Measurements from ENCODE around the gene TRPC1. TPM values are rescaled to one million over a fixed set of nuclear protein-coding genes. Genes with fewer than 3 reads are reported as not detected.
"Not testable (repeated sequence)": the region's sequence is repeated elsewhere in the genome, so short reads cannot be mapped to it uniquely, and the experiment has no call there.

Gene TRPC1
- total RNA-seq, 4 donors from 2014 or later = 0.75 to 1.7 (median 1.1) TPM

DNA sequence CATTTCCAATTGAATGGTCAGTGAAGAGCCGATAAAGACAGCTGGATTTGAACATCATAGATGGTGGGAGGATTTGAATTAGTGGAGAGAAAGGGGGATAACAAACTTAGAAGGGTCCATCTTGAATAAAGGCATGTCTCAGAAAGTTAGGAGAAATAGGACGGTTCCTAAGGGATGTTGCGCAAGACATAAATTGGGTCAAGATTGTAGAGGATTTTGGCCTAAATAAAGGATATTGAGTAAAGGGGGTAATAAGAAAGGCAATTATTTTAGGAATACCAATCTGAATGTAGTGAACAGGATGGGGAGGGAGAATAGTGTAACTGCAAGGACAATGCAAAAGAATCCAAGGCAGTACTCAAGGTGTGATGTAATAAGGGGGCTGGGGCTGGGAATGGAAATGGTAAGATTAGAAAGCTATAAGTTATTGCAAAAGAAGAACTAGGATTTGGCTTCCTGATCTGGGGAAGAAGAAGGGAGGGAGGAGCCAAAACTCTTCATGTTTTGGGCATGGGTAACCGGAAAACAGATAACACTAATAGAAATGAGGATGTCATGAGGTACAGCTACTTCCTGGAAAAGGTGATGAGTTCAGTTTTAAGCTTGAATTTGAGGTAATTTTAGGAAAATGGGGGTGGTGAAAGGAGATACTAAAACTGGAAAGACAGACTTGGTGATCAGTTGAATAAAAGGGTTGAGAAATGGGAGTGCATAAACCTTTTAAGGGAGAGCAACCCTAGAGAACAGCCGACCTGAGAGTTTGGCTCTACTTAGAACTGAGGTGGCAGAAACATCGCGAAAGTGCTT is 17.3 kb upstream of the TRPC1 start:
- Histone ChIP-seq H3K4me1 (no peaks in the 10 kb centered on the region), H3K9me3 (no peaks in the 10 kb centered on the region), H3K27ac (no peak overlapping the region), H3K36me3 (no peaks in the 10 kb centered on the region), H3K4me3 (no peak overlapping the region), H3K27me3 (no peaks in the 10 kb centered on the region)
- DNase-seq (no peak), ATAC-seq (no peak)
- TF ChIP-seq, protein P1, sequence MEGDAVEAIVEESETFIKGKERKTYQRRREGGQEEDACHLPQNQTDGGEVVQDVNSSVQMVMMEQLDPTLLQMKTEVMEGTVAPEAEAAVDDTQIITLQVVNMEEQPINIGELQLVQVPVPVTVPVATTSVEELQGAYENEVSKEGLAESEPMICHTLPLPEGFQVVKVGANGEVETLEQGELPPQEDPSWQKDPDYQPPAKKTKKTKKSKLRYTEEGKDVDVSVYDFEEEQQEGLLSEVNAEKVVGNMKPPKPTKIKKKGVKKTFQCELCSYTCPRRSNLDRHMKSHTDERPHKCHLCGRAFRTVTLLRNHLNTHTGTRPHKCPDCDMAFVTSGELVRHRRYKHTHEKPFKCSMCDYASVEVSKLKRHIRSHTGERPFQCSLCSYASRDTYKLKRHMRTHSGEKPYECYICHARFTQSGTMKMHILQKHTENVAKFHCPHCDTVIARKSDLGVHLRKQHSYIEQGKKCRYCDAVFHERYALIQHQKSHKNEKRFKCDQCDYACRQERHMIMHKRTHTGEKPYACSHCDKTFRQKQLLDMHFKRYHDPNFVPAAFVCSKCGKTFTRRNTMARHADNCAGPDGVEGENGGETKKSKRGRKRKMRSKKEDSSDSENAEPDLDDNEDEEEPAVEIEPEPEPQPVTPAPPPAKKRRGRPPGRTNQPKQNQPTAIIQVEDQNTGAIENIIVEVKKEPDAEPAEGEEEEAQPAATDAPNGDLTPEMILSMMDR (IDR thresholded peaks at IDR 0.05 in 4 of 5, conservative IDR thresholded peaks at IDR 0.05 in 1 of 5) = no peak
- TF ChIP-seq POLR2A (IDR thresholded peaks at IDR 0.05) = no peak
- intact Hi-C loops (cut with DNase I; ENCODE audit: low total_unique reads) = no loop called here
- in situ Hi-C loops (cut with MboI; ENCODE audit: low sequenced_read_pairs in 4 of 4) = no loop called here

- H3K4me3 ChIP-seq = no peak overlapping the region
- DNase-seq = no peak
- H3K27me3 ChIP-seq = no peaks in the 10 kb centered on the region
- no peaks in the 10 kb centered on the region for H3K9me3 ChIP-seq
- ATAC-seq = no peak
- H3K4me1 ChIP-seq = no peaks in the 10 kb centered on the region
- TF ChIP-seq POLR2A (IDR thresholded peaks at IDR 0.05) = no peak
- TF ChIP-seq, protein P1 (IDR thresholded peaks at IDR 0.05 in 4 of 5, conservative IDR thresholded peaks at IDR 0.05 in 1 of 5) = no peak
- H3K27ac ChIP-seq = no peak overlapping the region
- intact Hi-C loops (cut with DNase I; ENCODE audit: low total_unique reads) (no loop called here), in situ Hi-C loops (cut with MboI; ENCODE audit: low sequenced_read_pairs in 4 of 4) (no loop called here)
- no peaks in the 10 kb centered on the region for H3K36me3 ChIP-seq
Measured at GRCh38 chr3:142709207-142709606, 14.6 kb upstream of the TRPC1 start.

- H3K4me1 ChIP-seq; intact Hi-C loops (cut with DNase I; ENCODE audit: low total_unique reads); H3K36me3 ChIP-seq; in situ Hi-C loops (cut with MboI; ENCODE audit: low sequenced_read_pairs in 4 of 4); H3K27me3 ChIP-seq; DNase-seq; ATAC-seq; H3K9me3 ChIP-seq; H3K27ac ChIP-seq; H3K4me3 ChIP-seq: not testable (repeated sequence)
Measured at GRCh38 chr3:142714882-142715281, 9.0 kb upstream of the TRPC1 start.

DNA sequence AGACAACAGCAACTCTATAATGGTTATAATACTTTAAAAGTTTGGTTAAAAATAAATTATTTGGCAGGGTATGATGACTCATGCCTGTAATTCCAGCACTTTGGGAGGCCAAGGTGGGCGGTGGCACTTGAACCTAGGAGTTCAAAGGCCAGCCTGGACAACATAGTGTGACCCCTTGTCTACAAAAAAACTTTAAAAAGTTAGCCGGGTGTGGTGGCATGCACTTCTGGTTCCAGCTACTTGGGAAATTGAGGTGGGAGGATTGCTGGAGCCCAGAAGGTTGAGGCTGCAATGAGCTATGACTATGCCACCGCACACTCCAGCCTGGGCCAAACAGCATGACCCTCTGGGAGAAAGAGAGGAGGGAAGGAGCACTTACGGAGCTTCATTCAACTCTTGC is 7.7 kb upstream of the TRPC1 start:
- TF ChIP-seq, protein P1 (IDR thresholded peaks at IDR 0.05 in 4 of 5, conservative IDR thresholded peaks at IDR 0.05 in 1 of 5) = no peak
- TF ChIP-seq POLR2A (IDR thresholded peaks at IDR 0.05) = no peak
- in situ Hi-C loops (cut with MboI; ENCODE audit: low sequenced_read_pairs in 4 of 4) = no loop called here
- no peak overlapping the region for H3K27ac ChIP-seq
- no peaks in the 10 kb centered on the region for H3K36me3 ChIP-seq
- H3K4me1 ChIP-seq = no peaks in the 10 kb centered on the region
- ATAC-seq (no peak), DNase-seq (no peak)
- H3K27me3 ChIP-seq = no peaks in the 10 kb centered on the region
- H3K4me3 ChIP-seq = no peak overlapping the region
- intact Hi-C loops (cut with DNase I; ENCODE audit: low total_unique reads) = no loop called here
- H3K9me3 ChIP-seq = no peaks in the 10 kb centered on the region

DNA sequence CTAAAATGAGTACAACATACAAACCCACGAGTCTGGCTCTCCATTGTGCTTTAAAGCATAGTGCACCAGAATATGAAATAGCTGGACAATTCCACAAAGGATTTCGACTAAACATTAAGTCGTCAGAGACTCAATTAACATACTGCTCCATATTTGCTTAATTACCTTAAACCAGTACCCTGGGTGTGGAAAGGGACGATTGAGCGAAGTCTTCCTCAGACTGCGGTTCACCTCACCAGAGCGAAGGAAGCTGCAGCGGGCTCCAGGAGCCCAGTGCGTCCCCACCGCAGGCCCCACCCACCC is 218 bp upstream of the TRPC1 start:
- Histone ChIP-seq H3K27me3 (peaks cover 0 to 24% (median 7%) of the 10 kb centered on the region in 3 donors), H3K27ac (peak overlapping the region in 1 of 4 donors; percentile 76), H3K9me3 (peaks cover 0 to 3% (median 0%) of the 10 kb centered on the region in 3 donors), H3K4me1 (peaks cover 2 to 6% of the 10 kb centered on the region in 2 donors), H3K36me3 (no peaks in the 10 kb centered on the region), H3K4me3 (peak overlapping the region; percentile 66 to 71 (median 68))
- TF ChIP-seq POLR2A (IDR thresholded peaks at IDR 0.05) = no peak
- TF ChIP-seq, protein P1 (IDR thresholded peaks at IDR 0.05 in 4 of 5, conservative IDR thresholded peaks at IDR 0.05 in 1 of 5) = no peak
- in situ Hi-C loops (cut with MboI; ENCODE audit: low sequenced_read_pairs in 4 of 4) = no loop called here
- DNase-seq (no peak), ATAC-seq (no peak)
- intact Hi-C loops (cut with DNase I; ENCODE audit: low total_unique reads) = loop anchor here (5.0 kb wide), 2 partner anchors 126 to 146 kb away; partner anchors contain the start of genes ATR and PLS1

Measured in gastrocnemius medialis (tissue), 4 donors.